ENCODE results near the gene ZNF608. TPM values are rescaled to one million over a fixed set of nuclear protein-coding genes. Genes with fewer than 3 reads are reported as not detected.

The ZNF608 gene
- total RNA-seq, 1 donor from 2014 or later, result 15.4 TPM

DNA sequence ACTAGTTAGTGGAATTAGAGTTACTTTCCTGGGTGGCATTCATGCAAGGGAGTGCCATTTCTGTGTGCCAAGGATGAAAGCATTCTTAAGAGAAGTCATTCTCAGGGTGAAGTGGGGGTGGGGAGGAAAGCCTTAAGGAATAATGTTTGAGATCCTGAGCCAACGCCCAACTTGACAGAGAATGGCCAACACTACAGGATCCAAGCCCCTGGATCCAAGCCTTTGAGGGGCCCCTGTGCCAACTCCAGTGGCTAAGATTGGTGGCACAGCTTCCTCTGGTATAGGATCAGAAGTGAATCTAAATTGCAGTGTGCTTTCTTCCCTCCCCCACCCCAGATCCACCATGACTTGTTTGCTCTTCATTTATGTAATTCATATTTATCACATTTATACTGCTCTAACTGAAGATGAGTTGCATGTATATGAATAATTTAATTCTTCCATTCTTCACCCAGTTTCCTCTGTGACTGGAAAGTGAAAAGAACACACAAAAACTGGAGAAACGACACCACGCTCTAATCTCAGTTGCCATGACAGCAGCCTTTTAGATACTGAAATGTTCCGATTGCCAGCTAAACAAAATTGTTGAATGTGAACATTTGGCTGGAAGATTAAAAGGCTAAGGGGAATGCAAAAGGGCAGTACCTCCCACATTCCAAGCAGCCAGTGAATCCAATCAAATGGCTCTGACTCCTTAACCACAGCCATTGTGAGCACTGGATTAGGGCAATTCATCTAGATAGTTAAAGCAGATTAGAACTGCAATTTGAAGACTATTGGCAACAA is 4.5 kb downstream of the ZNF608 start:
- DNase-seq (ENCODE audit: low spot score in 2 of 2), result no peak
- H3K27ac ChIP-seq, result no peak overlapping the region
- no peaks in the 10 kb centered on the region for H3K36me3 ChIP-seq
- peaks cover 3 to 5% of the 10 kb centered on the region in 2 donors for H3K4me1 ChIP-seq
- TF ChIP-seq, protein P1, sequence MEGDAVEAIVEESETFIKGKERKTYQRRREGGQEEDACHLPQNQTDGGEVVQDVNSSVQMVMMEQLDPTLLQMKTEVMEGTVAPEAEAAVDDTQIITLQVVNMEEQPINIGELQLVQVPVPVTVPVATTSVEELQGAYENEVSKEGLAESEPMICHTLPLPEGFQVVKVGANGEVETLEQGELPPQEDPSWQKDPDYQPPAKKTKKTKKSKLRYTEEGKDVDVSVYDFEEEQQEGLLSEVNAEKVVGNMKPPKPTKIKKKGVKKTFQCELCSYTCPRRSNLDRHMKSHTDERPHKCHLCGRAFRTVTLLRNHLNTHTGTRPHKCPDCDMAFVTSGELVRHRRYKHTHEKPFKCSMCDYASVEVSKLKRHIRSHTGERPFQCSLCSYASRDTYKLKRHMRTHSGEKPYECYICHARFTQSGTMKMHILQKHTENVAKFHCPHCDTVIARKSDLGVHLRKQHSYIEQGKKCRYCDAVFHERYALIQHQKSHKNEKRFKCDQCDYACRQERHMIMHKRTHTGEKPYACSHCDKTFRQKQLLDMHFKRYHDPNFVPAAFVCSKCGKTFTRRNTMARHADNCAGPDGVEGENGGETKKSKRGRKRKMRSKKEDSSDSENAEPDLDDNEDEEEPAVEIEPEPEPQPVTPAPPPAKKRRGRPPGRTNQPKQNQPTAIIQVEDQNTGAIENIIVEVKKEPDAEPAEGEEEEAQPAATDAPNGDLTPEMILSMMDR (IDR thresholded peaks at IDR 0.05), result no peak
- intact Hi-C loops (cut with DNase I), result loop anchor here (2.0 to 10.0 kb wide), 2 partner anchors 227 to 669 kb away; no protein-coding TSS in a partner anchor
- peak overlapping the region; percentile 12 to 70 for H3K4me3 ChIP-seq
- no peaks in the 10 kb centered on the region for H3K9me3 ChIP-seq
- no peaks in the 10 kb centered on the region for H3K27me3 ChIP-seq

DNA sequence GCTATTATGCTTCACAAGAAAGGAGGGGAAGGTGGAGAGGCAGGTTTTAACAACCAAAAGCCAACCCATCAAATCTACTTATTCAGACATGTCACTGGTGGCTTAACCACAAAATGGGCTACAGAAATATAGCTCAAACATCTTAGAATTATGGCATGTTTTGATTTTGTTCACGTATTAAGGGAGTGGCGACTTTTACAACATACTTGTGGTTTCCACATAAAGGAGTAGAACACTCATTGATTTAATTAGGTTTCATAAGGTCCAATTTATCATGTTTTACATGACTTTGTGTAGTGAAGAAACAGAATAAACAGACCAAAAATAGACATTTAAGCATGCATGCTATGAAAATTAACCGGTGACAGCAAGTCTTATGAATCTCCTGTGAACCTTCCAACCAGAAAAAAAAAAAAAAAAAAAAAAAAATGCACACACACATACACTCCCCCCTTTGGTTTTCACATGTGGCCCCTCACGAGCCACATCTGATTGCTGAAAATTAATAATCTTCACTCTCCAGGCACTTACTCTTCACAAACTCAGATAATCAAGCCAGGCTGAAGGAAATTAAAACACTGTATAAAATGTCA is 5.4 kb downstream of the ZNF608 start:
- Histone ChIP-seq H3K4me3 (no peak overlapping the region), H3K4me1 (peaks cover 3 to 5% of the 10 kb centered on the region in 2 donors)
- no peak for DNase-seq (ENCODE audit: low spot score in 2 of 2)

DNA sequence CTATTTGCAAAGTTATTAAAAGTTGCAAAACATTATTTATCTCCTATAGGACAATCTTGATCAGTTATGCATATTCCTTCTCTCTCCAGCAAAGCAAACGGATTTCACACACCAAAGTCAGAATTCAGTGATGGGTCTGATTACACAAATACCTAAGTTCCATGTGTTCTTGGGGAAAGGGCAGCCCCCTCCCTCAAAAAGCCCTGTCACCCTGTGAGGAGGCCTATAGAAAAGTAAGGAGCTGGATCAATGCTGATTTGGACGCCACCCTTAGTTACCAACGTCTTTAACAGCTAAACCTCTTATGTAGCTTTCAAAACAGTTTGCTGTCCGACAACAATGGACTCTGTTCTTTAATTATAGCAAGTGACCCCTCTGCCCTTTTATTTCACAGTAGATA is 6.4 kb downstream of the ZNF608 start:
- intact Hi-C loops (cut with DNase I), result loop anchor here (10.0 kb wide), 1 partner anchor 225 kb away; no protein-coding TSS in a partner anchor
- TF ChIP-seq, protein P1 (IDR thresholded peaks at IDR 0.05), result no peak
- no peaks in the 10 kb centered on the region for H3K27me3 ChIP-seq
- no peak overlapping the region for H3K4me3 ChIP-seq
- DNase-seq (ENCODE audit: low spot score in 2 of 2), result no peak
- no peaks in the 10 kb centered on the region for H3K36me3 ChIP-seq
- H3K4me1 ChIP-seq, result peaks cover 3 to 5% of the 10 kb centered on the region in 2 donors
- H3K9me3 ChIP-seq, result no peaks in the 10 kb centered on the region
- H3K27ac ChIP-seq, result no peak overlapping the region

More for the DNA sequence above, 5.4 kb downstream of the ZNF608 start:
- H3K27me3 ChIP-seq, result no peaks in the 10 kb centered on the region
- no peak overlapping the region for H3K27ac ChIP-seq
- H3K9me3 ChIP-seq, result no peaks in the 10 kb centered on the region
- intact Hi-C loops (cut with DNase I), result loop anchor here (10.0 kb wide), 1 partner anchor 226 kb away; no protein-coding TSS in a partner anchor
- no peaks in the 10 kb centered on the region for H3K36me3 ChIP-seq
- TF ChIP-seq, protein P1 (IDR thresholded peaks at IDR 0.05), result no peak

DNA sequence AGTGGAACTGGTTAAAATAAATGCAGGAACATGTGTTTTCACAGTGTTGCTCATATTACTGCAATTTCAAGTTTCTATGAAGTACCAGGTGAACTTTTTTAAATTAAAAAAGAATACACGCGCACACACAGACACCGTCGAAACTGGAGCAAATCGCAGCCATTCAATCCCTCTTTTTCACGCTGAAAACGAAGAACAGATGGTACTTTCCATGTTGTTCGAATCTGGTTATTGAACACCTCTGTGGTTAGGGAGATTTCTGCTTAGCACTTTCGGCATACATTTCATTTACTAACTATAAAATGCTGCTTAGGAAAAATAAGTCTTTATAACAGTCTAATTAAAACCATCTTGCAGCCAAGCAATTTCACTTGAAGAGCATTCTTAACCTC is 6.8 kb downstream of the ZNF608 start:
- H3K4me1 ChIP-seq, result peaks cover 3 to 5% of the 10 kb centered on the region in 2 donors
- H3K4me3 ChIP-seq, result no peak overlapping the region
- H3K27ac ChIP-seq, result no peak overlapping the region
- H3K27me3 ChIP-seq, result no peaks in the 10 kb centered on the region
- no peaks in the 10 kb centered on the region for H3K9me3 ChIP-seq
- TF ChIP-seq, protein P1 (IDR thresholded peaks at IDR 0.05), result no peak
- H3K36me3 ChIP-seq, result no peaks in the 10 kb centered on the region
- intact Hi-C loops (cut with DNase I), result loop anchor here (10.0 kb wide), 1 partner anchor 225 kb away; no protein-coding TSS in a partner anchor
- DNase-seq (ENCODE audit: low spot score in 2 of 2), result no peak

DNA sequence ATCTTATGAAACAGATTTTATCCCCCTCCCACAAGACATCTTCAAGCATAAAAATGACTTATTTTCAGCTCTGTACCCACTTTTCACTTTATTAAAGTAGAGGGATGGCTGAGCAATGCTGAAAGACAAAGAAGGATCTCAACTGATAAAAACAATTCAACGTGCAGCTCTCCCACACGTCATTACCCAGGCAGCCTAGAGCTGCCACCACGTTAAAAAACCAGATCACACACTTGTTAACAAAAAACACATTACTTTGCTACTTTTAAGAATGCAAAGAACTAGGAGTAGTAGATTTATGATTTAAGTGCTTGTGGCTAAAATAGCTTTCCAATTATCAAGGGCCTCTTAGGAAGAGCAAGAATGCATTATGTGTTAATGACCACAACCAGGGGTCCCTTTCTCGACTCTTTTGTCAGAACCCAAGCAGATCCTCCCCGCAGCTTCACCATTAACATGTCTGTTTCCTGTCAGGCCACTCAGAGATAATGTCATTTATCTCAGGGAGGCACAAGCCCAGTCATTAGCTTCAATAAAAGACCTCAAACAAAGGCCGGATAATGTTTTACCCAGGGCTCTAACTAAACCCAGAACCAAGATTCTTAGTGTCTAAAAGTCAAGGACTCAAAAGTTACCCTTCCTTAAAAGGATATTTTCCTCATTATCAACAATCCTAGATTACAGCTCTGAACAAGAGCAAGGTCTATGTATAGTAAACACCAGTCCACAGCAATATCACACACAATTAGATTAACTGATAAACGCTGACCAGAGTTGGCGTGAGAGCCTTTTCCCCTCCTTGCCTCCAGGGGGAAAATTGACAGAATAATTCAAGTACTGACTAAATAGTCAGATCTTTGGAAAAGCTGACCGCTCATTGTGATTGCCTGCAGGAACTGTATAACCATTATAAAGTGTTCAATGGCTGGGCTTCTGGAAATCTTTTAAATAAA is 7.5 kb downstream of the ZNF608 start:
- TF ChIP-seq, protein P1 (IDR thresholded peaks at IDR 0.05), result no peak
- no peak overlapping the region for H3K27ac ChIP-seq
- peaks cover 3 to 5% of the 10 kb centered on the region in 2 donors for H3K4me1 ChIP-seq
- intact Hi-C loops (cut with DNase I), result no loop called here
- no peaks in the 10 kb centered on the region for H3K9me3 ChIP-seq
- no peak overlapping the region for H3K4me3 ChIP-seq
- H3K36me3 ChIP-seq, result no peaks in the 10 kb centered on the region
- DNase-seq (ENCODE audit: low spot score in 2 of 2), result no peak
- H3K27me3 ChIP-seq, result no peaks in the 10 kb centered on the region
